Right lung (tissue), 5 donors: ENCODE data around the gene PLCD1. TPM values are rescaled to one million over a fixed set of nuclear protein-coding genes. Genes with fewer than 3 reads are reported as not detected.
A peak's percentile ranks its signal among the peaks of the same experiment; 100 is the strongest.
"Not testable (repeated sequence)": the region's sequence is repeated elsewhere in the genome, so short reads cannot be mapped to it uniquely, and the experiment has no call there.

Experiments used
- DNase-seq, 2 donors: peaks; one replicate each; pipeline ENCODE4 v3.0.0-alpha.2; 2013
- polyA plus RNA-seq, 5 donors: library from polyadenylated mRNA; unstranded; fragments of 120-200 nt; gene quantifications; one replicate each; pipeline versions ENCODE4 v1.2.1 to v1.2.3, GENCODE V29; 2013; ENCODE audit warnings: inconsistent platforms in 1 of 5, low replicate concordance in 1 of 5; ENCODE audit not compliant: insufficient read length in 5 of 5, insufficient read depth in 1 of 5

Gene PLCD1
- polyA plus RNA-seq, 5 donors: 37.6 to 47.2 (median 44.0) TPM

DNA sequence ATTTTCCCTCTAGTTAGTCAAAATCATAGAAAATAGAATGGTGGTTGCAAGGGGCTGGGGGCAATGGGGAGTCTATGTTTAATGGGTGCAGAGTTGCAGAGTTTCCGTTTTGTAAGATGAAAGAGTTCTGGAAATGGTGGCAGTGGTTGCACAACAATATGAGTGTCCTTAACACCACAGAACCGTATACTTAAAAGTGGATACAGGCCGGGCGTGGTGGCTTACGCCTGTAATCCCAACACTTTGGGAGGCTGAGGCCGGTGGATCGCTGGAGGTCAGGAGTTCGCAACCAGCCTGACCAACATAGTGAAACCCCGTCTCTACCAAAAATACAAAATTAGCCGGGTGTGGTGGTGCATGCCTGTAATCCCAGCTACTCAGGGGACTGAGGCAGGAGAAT, 41.1 kb downstream of the PLCD1 start:
- DNase-seq: not testable (repeated sequence)

- no peak for DNase-seq
These were observed 41.7 kb downstream of the PLCD1 start for GRCh38 chr3:37987751-37988179.

GRCh38 chr3:37987315-37987697, 42.1 kb downstream of the PLCD1 start:
- no peak for DNase-seq

GRCh38 chr3:37986479-37987314, 42.7 kb downstream of the PLCD1 start:
- DNase-seq: peak; percentile 77 to 78

GRCh38 chr3:37985637-37986320, 43.7 kb downstream of the PLCD1 start:
- DNase-seq: no peak

DNA sequence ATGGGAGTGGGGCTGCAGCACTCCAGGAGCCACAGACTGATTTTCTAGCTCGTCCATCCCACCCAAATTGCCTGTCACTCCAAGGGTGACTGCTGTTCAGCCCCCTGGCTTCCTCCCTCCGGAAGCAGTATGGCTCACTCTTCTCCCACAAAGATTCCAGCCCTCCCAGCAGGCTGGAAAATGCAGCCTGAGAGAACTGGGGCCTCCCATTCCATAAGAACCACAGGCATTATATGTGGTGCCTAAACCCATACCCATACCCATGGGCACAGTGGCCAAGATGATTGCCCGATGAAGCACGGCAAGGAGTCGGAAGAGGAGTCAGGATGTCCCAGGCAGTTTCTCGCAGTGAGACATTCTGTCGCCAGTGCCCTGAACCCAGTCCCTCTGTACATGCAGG, 44.8 kb downstream of the PLCD1 start:
- no peak for DNase-seq

DNA sequence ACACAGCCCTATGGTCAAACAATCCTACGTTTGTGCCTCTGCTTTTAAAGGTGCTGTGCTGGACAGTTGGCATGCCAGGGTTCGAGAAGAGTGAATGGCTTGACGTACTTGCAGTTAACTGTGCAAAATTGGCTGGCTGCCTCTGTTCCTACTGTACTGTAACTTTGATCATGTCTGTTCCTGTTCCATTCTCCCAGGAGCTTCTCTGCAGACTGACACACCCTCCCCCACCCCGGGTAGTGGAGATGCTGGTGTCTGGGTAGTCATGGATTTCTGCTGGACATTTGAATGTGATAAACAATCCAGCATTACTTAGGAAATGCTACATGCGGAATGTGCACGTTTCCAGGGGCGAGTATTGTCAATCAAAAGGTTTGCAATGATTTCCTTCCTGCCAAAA, 45.4 kb downstream of the PLCD1 start:
- DNase-seq: no peak

GRCh38 chr3:37982331-37982730, 47.1 kb downstream of the PLCD1 start:
- no peak for DNase-seq

- no peak for DNase-seq
These were observed 48.1 kb downstream of the PLCD1 start for GRCh38 chr3:37981348-37981664.

DNA sequence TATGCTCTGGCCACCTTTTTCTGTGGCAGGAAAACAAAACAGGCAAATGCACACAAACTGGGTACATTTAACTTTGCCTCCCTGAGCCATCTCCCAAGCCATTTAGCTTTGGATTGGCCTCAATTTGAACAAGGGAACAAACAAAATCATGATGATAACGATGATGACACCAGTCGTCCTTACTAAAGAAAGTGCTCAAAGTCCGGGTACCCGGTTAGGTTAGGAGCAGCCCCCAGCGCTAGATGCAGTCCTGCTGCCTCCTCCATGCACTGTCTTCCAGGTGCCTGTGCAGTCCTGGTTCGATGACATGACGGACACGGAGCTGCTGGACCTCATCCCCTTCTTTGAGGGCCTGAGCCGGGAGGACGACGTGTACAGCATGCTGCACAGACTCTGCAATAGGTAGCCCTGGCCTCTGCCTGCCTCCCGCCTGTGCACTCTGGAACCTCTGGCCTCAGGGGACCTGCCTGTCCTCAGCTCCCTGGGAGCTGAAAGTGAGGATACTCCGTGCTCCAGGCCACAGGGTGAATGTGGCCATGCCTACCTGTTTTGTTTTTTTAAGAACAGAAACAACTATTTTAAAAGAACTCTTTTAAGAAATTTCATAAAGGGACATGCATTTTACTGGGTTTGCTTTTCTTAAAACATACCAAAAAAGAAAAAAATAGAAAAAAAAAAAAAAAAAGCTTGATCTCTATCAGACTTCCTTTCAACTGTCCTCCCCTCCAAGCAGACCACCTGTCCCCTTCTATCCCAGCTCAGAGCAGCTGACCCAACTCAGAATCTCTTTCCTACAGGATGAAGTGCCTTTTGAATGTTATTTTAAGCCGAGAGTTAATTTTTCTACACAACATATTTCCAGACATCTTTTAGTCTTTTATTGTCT, 48.7 kb downstream of the PLCD1 start:
- no peak for DNase-seq

- DNase-seq: no peak
These were observed 49.6 kb downstream of the PLCD1 start for GRCh38 chr3:37979541-37980461.

DNA sequence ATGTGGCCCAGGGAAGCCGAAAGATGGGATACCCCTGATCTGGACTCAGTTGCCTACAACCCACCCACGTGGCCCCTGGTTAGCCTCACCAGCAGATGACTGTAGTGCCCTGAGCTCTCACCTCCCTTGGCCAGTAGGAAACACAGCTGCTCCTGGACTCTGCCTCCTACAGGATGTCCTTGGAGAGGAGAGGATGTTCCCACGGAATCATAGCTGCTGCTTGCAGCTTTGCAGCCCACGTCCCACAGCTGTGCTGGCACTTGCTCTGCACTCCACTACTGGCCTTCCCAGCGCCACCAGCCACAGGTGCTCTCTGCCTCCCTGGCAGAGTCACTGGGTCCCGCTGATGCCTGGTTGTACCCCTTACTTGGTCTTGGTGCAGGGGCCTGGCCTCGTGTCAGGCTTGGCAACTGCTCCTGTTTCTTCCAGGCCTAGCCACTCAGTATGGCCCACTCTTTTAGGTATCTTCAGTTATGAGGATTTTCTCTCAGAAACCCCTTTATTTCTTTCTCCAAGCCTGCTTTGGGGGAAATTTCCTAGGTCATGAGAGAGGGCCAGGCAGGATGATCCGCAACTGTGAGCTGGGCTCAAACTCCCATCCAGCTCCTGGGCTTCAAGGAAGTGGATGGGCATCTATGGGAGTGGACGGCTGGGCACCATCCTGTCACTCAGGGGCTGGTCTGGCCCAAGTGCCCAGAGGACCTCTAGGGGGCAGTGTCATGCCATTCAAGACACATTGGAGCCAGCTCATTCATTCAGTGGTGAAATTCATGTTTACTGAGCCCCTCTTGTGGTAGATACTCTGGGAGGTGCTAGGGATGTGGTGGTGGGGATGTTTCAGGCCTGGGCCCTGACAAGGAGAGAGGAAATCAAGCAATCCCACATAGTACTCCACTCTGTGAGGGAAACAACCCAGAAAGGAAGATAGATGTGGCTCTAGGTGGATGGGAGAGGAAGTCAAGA, 55.0 kb downstream of the PLCD1 start:
- DNase-seq: no peak

- no peak for DNase-seq
These were observed 56.0 kb downstream of the PLCD1 start for GRCh38 chr3:37973246-37974054.

- DNase-seq: not testable (repeated sequence)
These were observed 57.4 kb downstream of the PLCD1 start for GRCh38 chr3:37972056-37972455.

- no peak for DNase-seq
These were observed 58.0 kb downstream of the PLCD1 start for GRCh38 chr3:37971467-37971866.

DNA sequence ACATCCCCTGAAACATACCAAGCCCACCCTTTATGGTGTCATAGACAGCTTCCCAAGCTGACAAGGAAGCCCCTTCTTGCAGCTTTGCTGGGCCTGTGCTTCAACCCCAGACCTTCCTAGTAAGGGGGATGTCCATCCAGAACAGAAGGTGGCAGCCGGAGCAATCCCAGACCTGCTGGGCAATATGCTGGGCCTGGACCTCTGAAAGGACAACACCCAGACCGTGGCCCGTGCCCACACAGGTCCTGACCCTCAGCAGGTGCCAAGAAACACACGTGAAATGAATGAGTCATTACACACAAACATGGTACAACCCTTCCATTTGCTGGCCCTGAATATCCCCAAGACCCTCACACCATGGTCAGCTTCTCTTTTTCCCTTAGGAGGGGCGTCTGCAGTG, 58.6 kb downstream of the PLCD1 start:
- no peak for DNase-seq

DNA sequence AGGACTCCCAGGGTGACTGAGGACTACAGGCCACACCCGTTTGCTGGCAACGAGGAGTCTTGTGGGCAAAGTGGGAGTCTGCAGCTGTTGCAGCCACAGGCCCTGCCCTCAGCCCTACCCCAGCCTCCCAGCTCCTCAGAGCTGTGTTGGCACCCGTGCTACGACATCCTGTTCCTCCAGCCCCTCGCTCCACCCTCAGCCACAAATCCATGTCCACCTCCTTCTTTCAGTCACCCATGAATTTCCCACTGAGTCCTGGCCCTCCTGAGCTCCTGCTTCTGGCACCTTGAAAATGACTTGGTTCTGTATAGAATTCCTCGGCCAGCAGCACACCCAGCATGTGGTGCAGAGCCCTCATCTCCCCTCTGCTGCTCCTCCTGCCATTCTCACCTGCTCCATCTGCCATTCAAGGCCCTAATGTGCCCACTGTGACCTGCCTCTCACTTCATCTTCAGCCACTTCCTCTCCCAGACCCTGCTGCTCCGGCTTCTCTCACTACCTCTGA, 59.8 kb downstream of the PLCD1 start:
- DNase-seq: no peak

DNA sequence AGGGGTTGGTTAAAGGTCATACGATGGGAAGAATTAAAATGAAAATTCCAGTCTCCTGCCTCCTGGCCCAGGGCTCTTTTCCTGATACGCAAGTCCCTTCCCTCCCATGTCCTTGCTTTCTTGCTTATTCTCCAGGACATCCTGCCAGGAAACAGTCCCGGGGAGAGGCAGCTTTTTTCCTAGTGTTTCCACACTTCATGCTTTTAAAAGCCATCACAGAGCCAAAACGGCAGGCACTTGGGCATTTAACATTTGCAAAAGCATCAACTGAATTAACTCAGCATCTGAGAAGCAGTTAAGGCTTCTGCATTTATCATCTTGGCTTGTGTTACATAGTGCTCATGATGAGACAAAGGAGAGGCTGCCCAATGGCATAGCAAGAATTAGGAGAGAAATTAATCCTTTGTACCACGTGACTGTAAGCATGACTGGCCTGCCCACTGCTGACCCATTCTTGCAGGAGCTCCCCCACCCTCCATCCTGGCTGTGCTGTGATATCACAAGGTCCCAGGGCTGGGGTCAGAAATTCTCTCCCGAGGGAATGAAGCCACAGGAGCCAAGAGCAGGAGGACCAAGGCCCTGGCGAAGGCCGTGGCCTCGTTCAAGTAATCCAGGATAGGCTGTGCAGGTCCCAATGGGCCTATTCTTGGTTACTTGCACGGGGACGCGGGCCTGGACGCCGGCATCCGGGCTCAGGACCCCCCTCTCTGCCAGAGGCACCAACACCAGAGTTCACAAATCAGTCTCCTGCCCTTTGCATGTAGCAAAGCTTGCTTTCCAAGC, 60.4 kb downstream of the PLCD1 start:
- DNase-seq: no peak
